Glutamatergic neuron (in vitro differentiated cells): Measurements from ENCODE around the gene MGAT5B. TPM values are rescaled to one million over a fixed set of nuclear protein-coding genes. Genes with fewer than 3 reads are reported as not detected.

Experiments used
- DNase-seq: peaks from one replicate; pipeline ENCODE4 v3.0.0; 2022
- H3K27ac Mint-ChIP-seq: one replicate; pipeline ENCODE4 v1.8.0; 2020; ENCODE audit warnings: mild to moderate bottlenecking, mixed read lengths, inconsistent platforms; ENCODE audit not compliant: unreplicated experiment
- H3K27me3 Mint-ChIP-seq: one replicate; pipeline ENCODE4 v1.8.0; 2020; ENCODE audit warnings: mild to moderate bottlenecking, moderate library complexity, mixed read lengths, inconsistent platforms; ENCODE audit not compliant: unreplicated experiment
- H3K36me3 Mint-ChIP-seq: one replicate; pipeline ENCODE4 v1.8.0; 2020; ENCODE audit warnings: mild to moderate bottlenecking, mixed read lengths, inconsistent platforms; ENCODE audit not compliant: unreplicated experiment
- H3K4me1 Mint-ChIP-seq: one replicate; pipeline ENCODE4 v1.8.0; 2020; ENCODE audit warnings: mild to moderate bottlenecking, low read depth, mixed read lengths, inconsistent platforms; ENCODE audit not compliant: unreplicated experiment
- H3K4me3 Mint-ChIP-seq: one replicate; pipeline ENCODE4 v1.8.0; 2020; ENCODE audit warnings: mild to moderate bottlenecking, mixed read lengths, inconsistent platforms; ENCODE audit not compliant: unreplicated experiment
- H3K9me3 Mint-ChIP-seq: one replicate; pipeline ENCODE4 v1.8.0; 2020; ENCODE audit warnings: mild to moderate bottlenecking, moderate library complexity, mixed read lengths, inconsistent platforms; ENCODE audit not compliant: unreplicated experiment
- total RNA-seq: library from RNA; stranded (reverse); fragmentation: NEBNext Ultra II Directional; extraction: Animal tissue kit (Norgen Biotek cat#: 25700); gene quantifications from one replicate; pipeline ENCODE4 v1.2.1, GENCODE V29; 2021; ENCODE audit not compliant: unreplicated experiment
- TF ChIP-seq, protein P1 (sequence below): fragments of 200-600 bp; sonication (generic); IDR thresholded peaks from one replicate; pipeline ENCODE4 v1.5.0; 2021; ENCODE audit not compliant: partially characterized antibody, unreplicated experiment

MGAT5B gene
- total RNA-seq, 1 donor from 2014 or later, result 22.9 TPM

DNA sequence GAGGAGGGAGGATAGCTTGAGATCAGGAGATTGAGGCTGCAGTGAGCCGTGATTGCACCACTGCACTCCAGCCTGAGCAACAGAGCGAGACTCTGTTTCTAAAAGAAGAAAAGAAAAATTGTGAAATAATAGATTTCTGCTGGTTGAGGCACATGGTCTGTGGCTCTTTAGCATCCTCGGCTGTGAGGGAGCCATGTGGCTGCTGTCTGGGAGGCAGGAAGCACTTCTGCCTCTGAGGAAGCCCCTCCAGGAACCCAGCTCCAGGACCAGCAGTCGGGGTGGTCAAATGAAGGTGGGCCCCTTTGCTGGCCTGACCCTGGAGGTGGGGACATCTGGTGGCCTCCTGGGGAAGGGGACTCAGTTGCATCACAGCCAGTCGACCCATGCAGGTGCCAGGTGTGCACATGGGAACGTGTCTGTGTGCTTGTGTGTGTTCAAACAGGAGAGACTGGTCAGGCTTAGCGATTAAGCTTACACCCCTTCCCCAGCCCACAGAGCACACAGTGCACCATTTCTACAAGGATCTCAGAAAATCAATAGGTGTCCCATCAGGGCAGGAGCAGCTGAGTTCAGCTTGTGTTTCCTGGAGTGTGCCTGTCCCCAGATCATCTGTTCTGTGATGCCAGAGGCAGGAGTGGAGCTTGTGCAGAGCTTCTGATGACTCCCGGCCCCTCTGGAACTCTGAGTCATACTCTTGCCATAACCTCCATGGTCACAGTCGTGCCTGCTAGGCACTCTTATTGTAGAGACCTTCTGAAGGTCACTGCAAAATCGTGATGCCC, 24.3 kb upstream of the MGAT5B start:
- Mint-ChIP-seq H3K27ac (peak overlapping the region; percentile 90), H3K4me1 (peaks cover 28% of the 10 kb centered on the region), H3K4me3 (peak overlapping the region; percentile 77), H3K27me3 (peaks cover 21% of the 10 kb centered on the region), H3K36me3 (peaks cover 1% of the 10 kb centered on the region), H3K9me3 (peaks cover 7% of the 10 kb centered on the region)
- peak; percentile 55 for DNase-seq
- TF ChIP-seq, protein P1, sequence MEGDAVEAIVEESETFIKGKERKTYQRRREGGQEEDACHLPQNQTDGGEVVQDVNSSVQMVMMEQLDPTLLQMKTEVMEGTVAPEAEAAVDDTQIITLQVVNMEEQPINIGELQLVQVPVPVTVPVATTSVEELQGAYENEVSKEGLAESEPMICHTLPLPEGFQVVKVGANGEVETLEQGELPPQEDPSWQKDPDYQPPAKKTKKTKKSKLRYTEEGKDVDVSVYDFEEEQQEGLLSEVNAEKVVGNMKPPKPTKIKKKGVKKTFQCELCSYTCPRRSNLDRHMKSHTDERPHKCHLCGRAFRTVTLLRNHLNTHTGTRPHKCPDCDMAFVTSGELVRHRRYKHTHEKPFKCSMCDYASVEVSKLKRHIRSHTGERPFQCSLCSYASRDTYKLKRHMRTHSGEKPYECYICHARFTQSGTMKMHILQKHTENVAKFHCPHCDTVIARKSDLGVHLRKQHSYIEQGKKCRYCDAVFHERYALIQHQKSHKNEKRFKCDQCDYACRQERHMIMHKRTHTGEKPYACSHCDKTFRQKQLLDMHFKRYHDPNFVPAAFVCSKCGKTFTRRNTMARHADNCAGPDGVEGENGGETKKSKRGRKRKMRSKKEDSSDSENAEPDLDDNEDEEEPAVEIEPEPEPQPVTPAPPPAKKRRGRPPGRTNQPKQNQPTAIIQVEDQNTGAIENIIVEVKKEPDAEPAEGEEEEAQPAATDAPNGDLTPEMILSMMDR, result no peak

DNA sequence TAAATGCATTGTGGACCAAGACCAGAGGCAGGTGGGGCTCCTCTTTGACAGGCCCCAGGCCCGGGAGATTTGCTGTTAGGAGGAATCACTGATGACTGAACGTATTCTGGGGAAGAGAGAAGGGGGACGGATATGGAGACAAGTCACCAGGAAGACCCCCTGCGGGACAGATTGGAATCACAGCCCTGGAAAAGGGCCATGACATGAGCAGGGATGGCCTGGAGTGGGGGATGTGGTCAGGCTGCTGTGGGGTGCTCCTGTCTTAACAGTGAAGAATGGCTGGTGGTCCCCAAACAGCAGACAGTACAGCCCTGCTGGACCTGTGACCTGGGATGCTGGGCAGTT, 23.7 kb upstream of the MGAT5B start:
- H3K27ac Mint-ChIP-seq, result peak overlapping the region; percentile 90
- H3K4me3 Mint-ChIP-seq, result peak overlapping the region; percentile 77
- no peaks in the 10 kb centered on the region for H3K36me3 Mint-ChIP-seq
- no peak for DNase-seq
- H3K4me1 Mint-ChIP-seq, result peaks cover 28% of the 10 kb centered on the region
- H3K27me3 Mint-ChIP-seq, result peaks cover 21% of the 10 kb centered on the region
- peaks cover 7% of the 10 kb centered on the region for H3K9me3 Mint-ChIP-seq
- TF ChIP-seq, protein P1, result no peak

GRCh38 chr17:76844846-76845245, 23.4 kb upstream of the MGAT5B start:
- DNase-seq, result no peak
- Mint-ChIP-seq H3K4me1 (peaks cover 28% of the 10 kb centered on the region), H3K36me3 (no peaks in the 10 kb centered on the region), H3K27ac (peak overlapping the region; percentile 80), H3K9me3 (peaks cover 7% of the 10 kb centered on the region), H3K4me3 (peak overlapping the region; percentile 79), H3K27me3 (peaks cover 21% of the 10 kb centered on the region)
- TF ChIP-seq, protein P1, result no peak

DNA sequence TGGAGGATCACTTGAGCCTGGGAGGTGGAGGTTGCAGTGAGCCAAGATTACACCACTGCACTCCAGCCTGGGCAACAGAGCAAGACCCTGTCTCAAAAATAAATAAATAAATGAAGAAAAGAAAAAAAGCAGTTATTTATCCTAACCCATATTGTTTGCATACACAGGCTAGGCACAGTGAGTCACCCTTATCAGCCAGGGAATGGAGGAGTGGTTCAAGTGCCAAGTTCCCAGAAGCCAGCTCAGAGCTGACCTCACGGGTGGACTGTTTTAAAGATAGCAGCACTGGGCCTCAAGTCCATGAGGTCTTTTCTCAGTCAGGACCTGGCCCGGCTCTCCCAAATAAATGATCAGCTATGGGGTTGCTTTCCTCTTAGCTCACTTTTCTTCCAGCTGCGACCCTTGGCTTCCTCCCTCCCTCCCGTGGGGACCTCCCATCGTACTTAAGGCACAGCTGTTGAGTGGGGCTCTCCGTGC, 22.6 kb upstream of the MGAT5B start:
- no peak overlapping the region for H3K4me3 Mint-ChIP-seq
- H3K9me3 Mint-ChIP-seq, result peaks cover 7% of the 10 kb centered on the region
- no peak for DNase-seq
- peaks cover 25% of the 10 kb centered on the region for H3K4me1 Mint-ChIP-seq
- H3K27me3 Mint-ChIP-seq, result peaks cover 17% of the 10 kb centered on the region
- no peak overlapping the region for H3K27ac Mint-ChIP-seq
- no peaks in the 10 kb centered on the region for H3K36me3 Mint-ChIP-seq
- TF ChIP-seq, protein P1, result no peak

GRCh38 chr17:76847031-76847430, 21.2 kb upstream of the MGAT5B start:
- Mint-ChIP-seq H3K9me3 (peaks cover 7% of the 10 kb centered on the region), H3K27me3 (peaks cover 13% of the 10 kb centered on the region), H3K4me3 (no peak overlapping the region), H3K27ac (no peak overlapping the region), H3K36me3 (no peaks in the 10 kb centered on the region), H3K4me1 (peaks cover 18% of the 10 kb centered on the region)
- TF ChIP-seq, protein P1, result no peak
- DNase-seq, result no peak
